ENCODE measurements around the gene ACACA.

The ACACA gene

DNA sequence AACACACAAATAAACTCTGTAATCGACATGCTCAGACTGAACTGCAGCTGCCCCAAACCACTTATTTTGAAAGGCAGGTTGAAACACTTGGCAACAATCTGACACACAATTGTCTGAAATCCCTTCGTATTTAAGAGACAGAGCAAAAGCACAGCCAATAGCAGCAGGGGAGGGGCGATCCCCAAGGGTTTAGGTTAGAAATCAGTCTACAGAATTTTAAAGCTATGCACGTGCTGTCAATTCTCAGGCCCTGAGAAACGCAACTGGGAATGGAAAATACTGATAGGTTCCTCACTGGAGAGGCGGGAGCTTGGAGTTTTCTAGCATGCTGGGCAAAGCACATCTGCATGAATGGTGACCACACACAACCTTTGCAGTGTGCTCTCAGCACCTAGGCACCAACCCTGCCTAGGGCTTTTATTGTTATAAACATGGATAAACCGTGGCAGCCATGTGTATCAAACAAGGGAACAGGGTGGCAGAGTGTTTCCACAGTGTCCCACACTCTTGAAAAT, 289.9 kb downstream of the ACACA start:
- H3K27ac ChIP-seq: no peak overlapping the region
- TF ChIP-seq CTCF (conservative IDR thresholded peaks at IDR 0.05; ENCODE audit: low read depth): no peak
- CTCF ChIA-PET: interaction anchor here (0.6 kb wide), 2 partner anchors 20 to 329 kb away, joined by 3 to 4 read pairs; no protein-coding TSS in a partner anchor

DNA sequence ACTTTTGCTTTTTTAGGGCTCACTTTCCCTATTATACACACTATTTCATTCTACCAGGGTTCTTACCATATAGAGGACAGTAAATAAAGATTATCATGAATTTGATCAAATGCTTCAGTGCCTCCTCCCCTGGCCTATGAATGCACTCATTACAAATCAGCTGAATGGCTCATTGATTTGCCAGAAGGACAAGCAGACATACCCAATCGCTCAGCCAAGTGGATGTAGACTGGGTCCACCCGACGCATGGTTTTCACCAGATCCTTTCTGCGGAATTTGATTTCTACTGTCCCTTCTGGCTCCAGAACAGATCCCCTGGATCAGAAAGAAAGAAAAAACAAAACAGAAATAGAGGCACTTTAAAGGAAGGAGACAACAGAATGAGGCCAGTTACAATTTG, 295.3 kb downstream of the ACACA start:
- H3K27ac ChIP-seq: no peak overlapping the region
- TF ChIP-seq CTCF (conservative IDR thresholded peaks at IDR 0.05; ENCODE audit: low read depth): no peak
- CTCF ChIA-PET: interaction anchor here (0.7 to 0.8 kb wide), 3 partner anchors 13 to 113 kb away, joined by 4 read pairs; no protein-coding TSS in a partner anchor
- DNase-seq (ENCODE audit: low spot score): no peak
- POLR2A ChIA-PET (ENCODE audit: low non-redundant PET): no interaction called here

More for the DNA sequence above, 289.9 kb downstream of the ACACA start:
- no peak for DNase-seq (ENCODE audit: low spot score)
- POLR2A ChIA-PET (ENCODE audit: low non-redundant PET): no interaction called here

DNA sequence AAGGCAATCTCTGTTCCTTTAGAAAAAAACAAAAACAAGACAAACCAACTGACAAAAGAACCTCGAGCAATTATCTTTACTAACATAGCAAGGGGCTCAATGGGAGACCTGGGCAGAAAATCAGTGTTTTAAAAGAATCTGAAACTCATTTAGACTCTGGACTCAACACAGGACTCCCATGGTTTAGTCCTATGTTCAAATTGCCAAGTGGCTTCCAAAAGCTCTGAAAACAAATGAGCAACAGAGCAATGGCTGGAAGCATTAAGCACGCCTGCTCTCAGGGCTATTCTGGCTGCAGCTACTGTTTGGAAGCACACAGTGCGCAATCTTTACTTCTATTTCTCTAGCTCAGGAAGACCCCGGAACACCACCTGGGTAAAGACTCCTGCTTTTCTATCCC, 295.9 kb downstream of the ACACA start:
- no peak overlapping the region for H3K27ac ChIP-seq
- POLR2A ChIA-PET (ENCODE audit: low non-redundant PET): no interaction called here
- no peak for DNase-seq (ENCODE audit: low spot score)
- CTCF ChIA-PET: interaction anchor here (0.7 to 0.8 kb wide), 2 partner anchors 13 to 113 kb away, joined by 4 read pairs; no protein-coding TSS in a partner anchor
- TF ChIP-seq CTCF (conservative IDR thresholded peaks at IDR 0.05; ENCODE audit: low read depth): no peak

GRCh38 chr17:37109731-37110710, 296.6 kb downstream of the ACACA start:
- CTCF ChIA-PET: no interaction called here

GRCh38 chr17:37109106-37109505, 297.5 kb downstream of the ACACA start:
- POLR2A ChIA-PET (ENCODE audit: low non-redundant PET): no interaction called here
- no peak for DNase-seq (ENCODE audit: low spot score)
- H3K27ac ChIP-seq: no peak overlapping the region
- CTCF ChIA-PET: no interaction called here
- TF ChIP-seq CTCF (conservative IDR thresholded peaks at IDR 0.05; ENCODE audit: low read depth): no peak

More at GRCh38 chr17:37109731-37110710, 296.6 kb downstream of the ACACA start:
- no peak for DNase-seq (ENCODE audit: low spot score)
- POLR2A ChIA-PET (ENCODE audit: low non-redundant PET): interaction anchor here (0.5 kb wide), 1 partner anchor 746 kb away, joined by 4 read pairs; no protein-coding TSS in a partner anchor
- no peak overlapping the region for H3K27ac ChIP-seq
- TF ChIP-seq CTCF (conservative IDR thresholded peaks at IDR 0.05; ENCODE audit: low read depth): no peak

DNA sequence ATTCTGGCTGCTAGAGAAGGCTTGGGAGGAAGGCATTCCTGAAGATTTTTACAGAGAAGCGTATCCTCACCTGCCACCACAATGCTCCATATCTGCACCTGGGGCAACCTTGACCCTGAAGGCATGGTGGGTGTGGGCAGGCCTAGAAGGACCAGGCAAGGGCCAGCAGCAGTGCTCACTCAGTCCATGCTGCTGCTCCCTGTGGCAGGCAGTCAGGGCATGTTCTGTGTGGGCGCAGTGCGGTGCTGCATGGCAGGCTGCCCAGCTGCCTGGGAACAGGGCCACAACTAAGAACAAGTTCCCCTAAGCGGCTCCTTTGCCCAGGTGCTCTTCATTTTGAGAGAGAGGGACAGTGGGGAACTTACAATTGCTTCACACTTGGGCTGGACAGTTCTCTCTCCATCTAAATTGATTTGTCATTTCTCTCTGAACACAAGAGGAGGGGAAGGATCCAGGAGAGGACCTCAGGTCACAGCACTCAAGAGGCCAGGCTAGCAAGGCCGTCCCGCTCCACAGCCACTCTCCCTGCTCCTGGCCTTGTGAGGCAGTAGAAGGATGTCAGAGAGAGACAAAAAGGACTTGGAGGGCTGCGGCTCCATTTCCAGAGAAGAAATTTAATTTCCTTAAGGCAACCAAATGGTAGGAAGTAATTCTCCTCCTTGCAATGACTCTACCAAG, 299.1 kb downstream of the ACACA start:
- POLR2A ChIA-PET (ENCODE audit: low non-redundant PET): no interaction called here
- peak overlapping the region; percentile 70 for H3K27ac ChIP-seq
- DNase-seq (ENCODE audit: low spot score): peak; percentile 18
- TF ChIP-seq CTCF (conservative IDR thresholded peaks at IDR 0.05; ENCODE audit: low read depth): no peak
- CTCF ChIA-PET: no interaction called here
